GM12801 (cell line): ENCODE measurements around the gene XPO6.

ENCODE experiments used
- CTCF ChIP-seq: IDR thresholded peaks from one replicate; pipeline ENCODE4 v1.5.1; 2011; ENCODE audit warnings: control low read depth; ENCODE audit not compliant: insufficient read length; ENCODE audit errors: extremely low read depth

Gene XPO6

GRCh38 chr16:28171816-28172215, 39.9 kb downstream of the XPO6 start:
- TF ChIP-seq CTCF = no peak

GRCh38 chr16:28168991-28169554, 42.7 kb downstream of the XPO6 start:
- TF ChIP-seq CTCF = no peak

GRCh38 chr16:28167730-28168129, 44.0 kb downstream of the XPO6 start:
- TF ChIP-seq CTCF = no peak

GRCh38 chr16:28167221-28167620, 44.5 kb downstream of the XPO6 start:
- TF ChIP-seq CTCF = no peak

GRCh38 chr16:28166394-28167208, 45.2 kb downstream of the XPO6 start:
- TF ChIP-seq CTCF = no peak

- no peak for TF ChIP-seq CTCF
Observed at GRCh38 chr16:28165598-28165997, 46.2 kb downstream of the XPO6 start.

GRCh38 chr16:28164140-28164539, 47.6 kb downstream of the XPO6 start:
- TF ChIP-seq CTCF = no peak
